ENCODE results near the gene ADGRL2. TPM values are rescaled to one million over a fixed set of nuclear protein-coding genes. Genes with fewer than 3 reads are reported as not detected.

Gene ADGRL2
- total and polyA plus RNA-seq, 3 donors from 2014 or later: 13.5 to 25.2 (median 13.8) TPM

GRCh38 chr1:81974222-81974841 lies 173.6 kb downstream of the ADGRL2 start:
- 50 to 60% methylated on average over 4 of the region's 4 CpGs for WGBS, 2 donors
- no peak for TF ChIP-seq CTCF (IDR thresholded peaks at IDR 0.05)
- Histone ChIP-seq H3K27me3 (no peaks in the 10 kb centered on the region), H3K4me1 (no peaks in the 10 kb centered on the region), H3K4me3 (no peak overlapping the region), H3K9me3 (no peaks in the 10 kb centered on the region), H3K27ac (no peak overlapping the region), H3K36me3 (ENCODE audit: low read depth, missing control alignments) (no peaks in the 10 kb centered on the region)
- DNase-seq: no peak
- intact Hi-C loops (cut with DNase I; ENCODE audit: low total_unique reads): no loop called here

- no peaks in the 10 kb centered on the region for H3K36me3 ChIP-seq (ENCODE audit: low read depth, missing control alignments)
- H3K9me3 ChIP-seq: no peaks in the 10 kb centered on the region
- DNase-seq: no peak
- 91 to 93% methylated on average over 3 of the region's 3 CpGs for WGBS, 2 donors
- TF ChIP-seq POLR2A (IDR thresholded peaks at IDR 0.05): no peak
- no peak for TF ChIP-seq CTCF (IDR thresholded peaks at IDR 0.05)
- no peaks in the 10 kb centered on the region for H3K4me1 ChIP-seq
- H3K4me3 ChIP-seq: no peak overlapping the region
- intact Hi-C loops (cut with DNase I; ENCODE audit: low total_unique reads): no loop called here
- H3K27me3 ChIP-seq: no peaks in the 10 kb centered on the region
- no peak overlapping the region for H3K27ac ChIP-seq
Measured at GRCh38 chr1:81974883-81975555, 174.3 kb downstream of the ADGRL2 start.

- Histone ChIP-seq H3K27ac (no peak overlapping the region), H3K4me1 (no peaks in the 10 kb centered on the region), H3K27me3 (no peaks in the 10 kb centered on the region), H3K36me3 (ENCODE audit: low read depth, missing control alignments) (no peaks in the 10 kb centered on the region), H3K9me3 (no peaks in the 10 kb centered on the region), H3K4me3 (no peak overlapping the region)
- intact Hi-C loops (cut with DNase I; ENCODE audit: low total_unique reads): no loop called here
- no peak for DNase-seq
- WGBS, 2 donors: 85 to 87% methylated on average over 2 of the region's 2 CpGs
- TF ChIP-seq CTCF (IDR thresholded peaks at IDR 0.05) (no peak), POLR2A (IDR thresholded peaks at IDR 0.05) (no peak)
Measured at GRCh38 chr1:81976539-81976938, 175.8 kb downstream of the ADGRL2 start.

GRCh38 chr1:81978945-81979344 lies 178.2 kb downstream of the ADGRL2 start:
- TF ChIP-seq CTCF (IDR thresholded peaks at IDR 0.05) (no peak), POLR2A (IDR thresholded peaks at IDR 0.05) (no peak)
- Histone ChIP-seq H3K4me3 (no peak overlapping the region), H3K27me3 (no peaks in the 10 kb centered on the region), H3K36me3 (ENCODE audit: low read depth, missing control alignments) (no peaks in the 10 kb centered on the region), H3K9me3 (no peaks in the 10 kb centered on the region), H3K27ac (no peak overlapping the region), H3K4me1 (no peaks in the 10 kb centered on the region)
- intact Hi-C loops (cut with DNase I; ENCODE audit: low total_unique reads): no loop called here
- DNase-seq: no peak

- Histone ChIP-seq H3K36me3 (ENCODE audit: low read depth, missing control alignments) (no peaks in the 10 kb centered on the region), H3K4me3 (no peak overlapping the region), H3K27me3 (no peaks in the 10 kb centered on the region), H3K4me1 (no peaks in the 10 kb centered on the region), H3K9me3 (no peaks in the 10 kb centered on the region), H3K27ac (no peak overlapping the region)
- intact Hi-C loops (cut with DNase I; ENCODE audit: low total_unique reads): no loop called here
- no peak for TF ChIP-seq CTCF (IDR thresholded peaks at IDR 0.05)
- TF ChIP-seq POLR2A (IDR thresholded peaks at IDR 0.05): no peak
- DNase-seq: no peak
- WGBS, 2 donors: 89 to 94% methylated on average over 2 of the region's 2 CpGs
Measured at GRCh38 chr1:81982523-81982922, 181.8 kb downstream of the ADGRL2 start.

All from testis (tissue), 3 donors.